ENCODE measurements around the gene SND1.

GRCh38 chr7:128060018-128060417 is 408.0 kb downstream of the SND1 start:
- TF ChIP-seq ZFP30 (CRISPR knock-in tag; IDR thresholded peaks at IDR 0.05) (no peak), ZFP3 (CRISPR knock-in tag; IDR thresholded peaks at IDR 0.05) (no peak), CSRNP3 (CRISPR knock-in tag; IDR thresholded peaks at IDR 0.05) (no peak), RARB (CRISPR knock-in tag; IDR thresholded peaks at IDR 0.05) (no peak)
- TF ChIP-seq, protein P1, sequence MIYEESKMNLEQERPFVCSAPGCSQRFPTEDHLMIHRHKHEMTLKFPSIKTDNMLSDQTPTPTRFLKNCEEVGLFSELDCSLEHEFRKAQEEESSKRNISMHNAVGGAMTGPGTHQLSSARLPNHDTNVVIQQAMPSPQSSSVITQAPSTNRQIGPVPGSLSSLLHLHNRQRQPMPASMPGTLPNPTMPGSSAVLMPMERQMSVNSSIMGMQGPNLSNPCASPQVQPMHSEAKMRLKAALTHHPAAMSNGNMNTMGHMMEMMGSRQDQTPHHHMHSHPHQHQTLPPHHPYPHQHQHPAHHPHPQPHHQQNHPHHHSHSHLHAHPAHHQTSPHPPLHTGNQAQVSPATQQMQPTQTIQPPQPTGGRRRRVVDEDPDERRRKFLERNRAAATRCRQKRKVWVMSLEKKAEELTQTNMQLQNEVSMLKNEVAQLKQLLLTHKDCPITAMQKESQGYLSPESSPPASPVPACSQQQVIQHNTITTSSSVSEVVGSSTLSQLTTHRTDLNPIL (CRISPR knock-in tag; IDR thresholded peaks at IDR 0.05; ENCODE audit: low read depth), result no peak
- TF ChIP-seq, protein P2, sequence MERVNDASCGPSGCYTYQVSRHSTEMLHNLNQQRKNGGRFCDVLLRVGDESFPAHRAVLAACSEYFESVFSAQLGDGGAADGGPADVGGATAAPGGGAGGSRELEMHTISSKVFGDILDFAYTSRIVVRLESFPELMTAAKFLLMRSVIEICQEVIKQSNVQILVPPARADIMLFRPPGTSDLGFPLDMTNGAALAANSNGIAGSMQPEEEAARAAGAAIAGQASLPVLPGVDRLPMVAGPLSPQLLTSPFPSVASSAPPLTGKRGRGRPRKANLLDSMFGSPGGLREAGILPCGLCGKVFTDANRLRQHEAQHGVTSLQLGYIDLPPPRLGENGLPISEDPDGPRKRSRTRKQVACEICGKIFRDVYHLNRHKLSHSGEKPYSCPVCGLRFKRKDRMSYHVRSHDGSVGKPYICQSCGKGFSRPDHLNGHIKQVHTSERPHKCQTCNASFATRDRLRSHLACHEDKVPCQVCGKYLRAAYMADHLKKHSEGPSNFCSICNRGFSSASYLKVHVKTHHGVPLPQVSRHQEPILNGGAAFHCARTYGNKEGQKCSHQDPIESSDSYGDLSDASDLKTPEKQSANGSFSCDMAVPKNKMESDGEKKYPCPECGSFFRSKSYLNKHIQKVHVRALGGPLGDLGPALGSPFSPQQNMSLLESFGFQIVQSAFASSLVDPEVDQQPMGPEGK (CRISPR knock-in tag; IDR thresholded peaks at IDR 0.05; ENCODE audit: borderline replicate concordance), result no peak
